Stimulated activated naive B cell treated with anti-CD40 and anti-IgM and Interleukin-4, amounts not matched to agents 10 μg/mL and 1 μg/mL and 100 μg/mL, for 72 hours (primary cell): ENCODE measurements around the gene SSMEM1.
A peak's percentile ranks its signal among the peaks of the same experiment; 100 is the strongest.
"Not testable (repeated sequence)": the region's sequence is repeated elsewhere in the genome, so short reads cannot be mapped to it uniquely, and the experiment has no call there.

Experiments
- ATAC-seq, 2 donors: fragments of 150-1000 bp; cut with Tn5 transposase; replicated peaks; 2 replicates each; pipeline ENCODE4 v1.10.0; 2021; ENCODE audit warnings: moderate library complexity in 1 of 2
- DNase-seq: peaks from one replicate; pipeline ENCODE4 v3.0.0; 2021
- H3K27ac Mint-ChIP-seq: one replicate; pipeline ENCODE4 v1.8.0; 2022; ENCODE audit warnings: mild to moderate bottlenecking, mixed read lengths
- H3K27me3 Mint-ChIP-seq, 2 donors: one replicate each; pipeline ENCODE4 v1.8.0; 2022; ENCODE audit warnings: mixed read lengths in 2 of 2
- H3K36me3 Mint-ChIP-seq, 2 donors: one replicate each; pipeline ENCODE4 v1.8.0; 2022; ENCODE audit warnings: mixed read lengths in 2 of 2, mild to moderate bottlenecking in 1 of 2
- H3K4me1 Mint-ChIP-seq, 2 donors: one replicate each; pipeline ENCODE4 v1.8.0; 2022; ENCODE audit warnings: mixed read lengths in 2 of 2, mild to moderate bottlenecking in 1 of 2
- H3K4me3 Mint-ChIP-seq, 2 donors: one replicate each; pipeline ENCODE4 v1.8.0; 2022; ENCODE audit warnings: mild to moderate bottlenecking in 2 of 2, mixed read lengths in 2 of 2, moderate library complexity in 1 of 2
- H3K9me3 Mint-ChIP-seq, 2 donors: one replicate each; pipeline ENCODE4 v1.8.0; 2022; ENCODE audit warnings: mixed read lengths in 2 of 2, mild to moderate bottlenecking in 1 of 2

Gene SSMEM1

GRCh38 chr7:130223646-130224045, 16.0 kb downstream of the SSMEM1 start:
- DNase-seq, result no peak

DNA sequence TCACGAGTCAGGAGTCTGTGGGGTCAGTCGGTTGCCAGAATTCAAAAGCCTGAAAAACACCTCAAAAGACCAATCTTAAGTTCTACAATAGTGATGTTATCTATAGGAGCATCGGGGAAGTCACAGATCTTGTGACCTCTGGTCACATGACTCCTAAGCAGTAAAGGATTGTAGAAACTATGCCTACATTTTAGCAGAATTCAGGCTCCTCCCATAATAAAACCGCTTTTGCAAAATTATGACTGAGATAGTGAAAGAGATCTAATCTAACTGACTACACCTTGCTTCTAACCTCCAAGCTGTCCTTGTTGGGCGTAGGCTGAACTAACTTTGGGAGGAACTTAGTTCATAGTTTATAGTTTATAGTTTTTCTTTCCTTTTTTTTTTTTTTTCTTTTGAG, 16.6 kb downstream of the SSMEM1 start:
- ATAC-seq (no peak), DNase-seq (no peak)
- Mint-ChIP-seq H3K4me3 (no peak overlapping the region), H3K9me3 (peaks cover 0 to 4% of the 10 kb centered on the region in 2 donors), H3K27ac (no peak overlapping the region), H3K36me3 (peaks cover 0 to 2% of the 10 kb centered on the region in 2 donors), H3K4me1 (peaks cover 0 to 17% of the 10 kb centered on the region in 2 donors), H3K27me3 (peaks cover 0 to 13% of the 10 kb centered on the region in 2 donors)

More at GRCh38 chr7:130223646-130224045, 16.0 kb downstream of the SSMEM1 start:
- peak; percentile 44 to 59 for ATAC-seq
- Mint-ChIP-seq H3K4me3 (no peak overlapping the region), H3K4me1 (peaks cover 0 to 11% of the 10 kb centered on the region in 2 donors), H3K27ac (no peak overlapping the region), H3K36me3 (peaks cover 0 to 2% of the 10 kb centered on the region in 2 donors), H3K27me3 (peaks cover 0 to 15% of the 10 kb centered on the region in 2 donors), H3K9me3 (peaks cover 0 to 4% of the 10 kb centered on the region in 2 donors)

DNA sequence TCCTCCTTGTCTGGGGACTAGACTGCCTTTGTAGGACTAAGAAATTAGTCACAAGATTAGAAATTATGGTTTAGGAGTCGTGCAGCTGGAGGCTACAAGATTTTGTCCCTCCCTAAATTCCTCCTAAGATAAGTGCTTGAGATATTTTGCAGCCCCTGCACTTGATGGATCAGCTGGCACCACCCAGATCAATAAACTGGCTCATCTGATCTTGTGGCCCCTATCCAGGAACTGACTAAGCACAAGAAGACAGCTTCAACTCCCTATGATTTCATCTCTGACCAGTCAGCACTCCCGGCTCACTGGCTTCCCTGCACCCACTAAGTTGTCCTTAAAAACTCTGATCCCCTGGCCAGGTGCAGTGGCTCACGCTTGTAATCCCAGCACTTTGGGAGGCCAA, 17.3 kb downstream of the SSMEM1 start:
- not testable (repeated sequence) for H3K36me3 Mint-ChIP-seq, H3K27me3 Mint-ChIP-seq, DNase-seq, H3K27ac Mint-ChIP-seq, ATAC-seq, H3K9me3 Mint-ChIP-seq, H3K4me3 Mint-ChIP-seq
- peaks cover 0 to 19% of the 10 kb centered on the region in 2 donors for H3K4me1 Mint-ChIP-seq

DNA sequence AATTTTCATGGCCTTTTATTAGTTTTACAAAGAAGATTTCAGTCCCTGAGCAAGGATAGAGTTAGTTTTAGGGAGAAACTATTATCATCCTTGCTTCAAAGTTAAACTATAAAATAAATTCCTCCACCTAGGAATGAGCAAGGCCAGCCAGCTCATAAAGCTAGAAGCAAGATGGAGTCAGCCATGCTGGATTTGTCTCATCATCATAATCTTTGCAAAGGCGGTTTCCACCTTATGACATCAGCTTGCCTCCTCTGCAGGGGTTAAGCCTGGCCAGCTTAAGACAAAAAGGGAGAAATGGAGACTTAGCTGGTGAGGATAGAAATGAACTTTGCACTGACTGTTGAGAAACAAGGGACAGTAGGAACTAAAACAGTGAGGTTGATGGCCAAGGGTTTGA, 18.7 kb downstream of the SSMEM1 start:
- no peak for DNase-seq
- Mint-ChIP-seq H3K4me3 (no peak overlapping the region), H3K4me1 (peaks cover 2 to 19% of the 10 kb centered on the region in 2 donors), H3K36me3 (peaks cover 0 to 2% of the 10 kb centered on the region in 2 donors), H3K27me3 (peaks cover 0 to 7% of the 10 kb centered on the region in 2 donors), H3K9me3 (peaks cover 3 to 6% of the 10 kb centered on the region in 2 donors), H3K27ac (no peak overlapping the region)
- ATAC-seq, result no peak

GRCh38 chr7:130227883-130228575, 20.4 kb downstream of the SSMEM1 start:
- no peak overlapping the region for H3K4me3 Mint-ChIP-seq
- peaks cover 7 to 20% of the 10 kb centered on the region in 2 donors for H3K27me3 Mint-ChIP-seq
- peaks cover 3 to 6% of the 10 kb centered on the region in 2 donors for H3K9me3 Mint-ChIP-seq
- peaks cover 0 to 2% of the 10 kb centered on the region in 2 donors for H3K36me3 Mint-ChIP-seq
- H3K27ac Mint-ChIP-seq, result no peak overlapping the region
- DNase-seq (no peak), ATAC-seq (no peak)
- H3K4me1 Mint-ChIP-seq, result peaks cover 2 to 19% of the 10 kb centered on the region in 2 donors

DNA sequence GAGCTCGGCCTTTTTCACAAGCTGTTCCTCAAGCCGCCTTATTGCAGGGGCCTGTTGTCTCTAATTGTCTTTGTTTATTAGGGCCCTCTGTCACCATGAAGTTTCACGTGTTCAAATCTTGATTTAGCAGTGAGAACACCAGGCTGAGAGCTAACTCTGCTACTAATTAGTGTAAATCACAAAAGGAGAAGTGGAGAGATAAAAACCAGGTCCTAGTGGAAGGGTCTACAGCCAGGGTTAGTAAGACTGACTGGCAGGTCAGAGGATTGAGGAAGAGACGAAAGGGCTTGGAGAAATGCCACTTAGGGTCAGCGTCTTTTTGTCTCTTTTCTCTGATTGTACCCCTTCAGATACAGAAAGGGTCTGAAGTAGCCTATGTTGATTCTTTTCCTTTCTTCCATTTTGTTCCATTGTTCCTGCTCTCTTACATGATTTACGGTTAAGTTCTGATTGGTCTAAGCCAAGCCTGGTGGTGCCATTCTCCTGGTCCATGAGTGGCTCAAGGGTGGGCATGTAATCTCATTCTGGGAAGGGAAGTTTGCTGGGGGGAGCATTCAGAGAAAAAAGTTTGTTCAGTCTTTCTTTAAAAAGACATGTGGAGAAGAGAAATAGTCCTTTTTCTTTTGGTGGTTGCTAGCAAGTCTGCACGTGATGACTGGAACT, 21.3 kb downstream of the SSMEM1 start:
- DNase-seq (no peak), ATAC-seq (no peak)
- peaks cover 8 to 21% of the 10 kb centered on the region in 2 donors for H3K27me3 Mint-ChIP-seq
- H3K4me1 Mint-ChIP-seq, result peaks cover 2 to 12% of the 10 kb centered on the region in 2 donors
- no peak overlapping the region for H3K27ac Mint-ChIP-seq
- H3K4me3 Mint-ChIP-seq, result no peak overlapping the region
- peaks cover 0 to 2% of the 10 kb centered on the region in 2 donors for H3K36me3 Mint-ChIP-seq
- H3K9me3 Mint-ChIP-seq, result peaks cover 2 to 3% of the 10 kb centered on the region in 2 donors

DNA sequence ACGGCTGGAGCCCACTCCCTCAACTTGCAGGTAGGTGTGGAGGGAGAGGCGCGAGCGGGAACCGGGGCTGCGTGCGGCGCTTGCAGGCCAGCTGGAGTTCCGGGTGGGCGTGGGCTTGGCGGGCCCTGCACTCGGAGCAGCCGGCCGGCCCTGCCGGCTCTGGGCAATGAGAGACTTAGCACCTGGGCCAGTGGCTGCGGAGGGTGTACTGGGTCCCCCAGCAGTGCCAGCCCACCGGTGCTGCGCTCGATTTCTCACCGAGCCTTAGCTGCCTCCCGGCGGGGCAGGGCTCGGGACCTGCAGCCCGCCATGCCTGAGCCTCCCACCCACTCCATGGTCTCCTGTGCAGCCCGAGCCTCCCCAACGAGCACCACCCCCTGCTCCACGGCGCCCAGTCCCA, 22.3 kb downstream of the SSMEM1 start:
- DNase-seq, H3K27ac Mint-ChIP-seq, H3K36me3 Mint-ChIP-seq, H3K4me1 Mint-ChIP-seq, ATAC-seq, H3K4me3 Mint-ChIP-seq, H3K9me3 Mint-ChIP-seq: not testable (repeated sequence)
- peaks cover 8 to 21% of the 10 kb centered on the region in 2 donors for H3K27me3 Mint-ChIP-seq

DNA sequence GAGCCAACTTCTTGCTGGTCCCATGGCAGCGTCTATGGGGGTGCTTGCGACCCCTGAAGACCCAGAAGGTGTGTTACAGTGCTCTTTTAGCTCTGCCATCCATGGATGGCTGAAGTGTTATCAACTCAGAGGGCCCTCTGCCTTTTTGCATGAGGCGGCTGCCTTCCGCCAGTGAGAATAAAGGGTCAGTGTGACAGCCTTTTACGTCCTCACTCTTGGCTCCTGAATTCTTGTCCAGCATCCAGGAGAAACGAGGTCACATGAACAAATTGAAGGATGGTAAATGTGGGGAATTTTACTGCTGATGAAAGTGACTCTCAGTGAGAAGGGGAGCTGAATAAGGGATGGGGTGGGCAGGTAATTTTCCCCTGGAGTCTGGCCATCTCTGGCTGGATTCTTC, 24.1 kb downstream of the SSMEM1 start:
- ATAC-seq, result no peak
- Mint-ChIP-seq H3K4me1 (peaks cover 2 to 10% of the 10 kb centered on the region in 2 donors), H3K9me3 (peaks cover 2 to 3% of the 10 kb centered on the region in 2 donors), H3K36me3 (no peaks in the 10 kb centered on the region), H3K4me3 (no peak overlapping the region), H3K27ac (peak overlapping the region; percentile 25), H3K27me3 (peaks cover 8 to 25% of the 10 kb centered on the region in 2 donors)
- DNase-seq, result no peak

DNA sequence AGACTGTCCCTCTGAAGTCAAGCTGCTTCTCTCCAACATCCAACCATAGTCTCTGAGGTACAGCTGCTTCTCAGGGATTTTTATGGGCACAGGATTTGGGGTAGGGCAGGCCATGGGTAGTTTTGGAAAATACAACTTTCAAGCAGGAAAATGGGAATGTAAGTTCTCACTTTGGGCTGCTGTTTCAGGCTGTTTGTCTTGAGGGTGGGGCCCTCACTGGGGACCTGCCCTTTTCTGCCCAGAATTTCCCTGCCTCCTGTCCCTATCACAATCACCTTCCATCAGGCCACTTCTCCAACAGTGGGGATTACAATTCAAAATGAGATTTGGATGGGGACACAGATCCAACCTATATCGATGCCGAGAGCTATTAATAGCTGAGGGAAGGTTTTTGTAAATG, 24.5 kb downstream of the SSMEM1 start:
- H3K4me1 Mint-ChIP-seq, result peaks cover 2 to 10% of the 10 kb centered on the region in 2 donors
- peaks cover 2 to 3% of the 10 kb centered on the region in 2 donors for H3K9me3 Mint-ChIP-seq
- peaks cover 8 to 29% of the 10 kb centered on the region in 2 donors for H3K27me3 Mint-ChIP-seq
- peak overlapping the region; percentile 25 for H3K27ac Mint-ChIP-seq
- H3K36me3 Mint-ChIP-seq, result no peaks in the 10 kb centered on the region
- no peak overlapping the region for H3K4me3 Mint-ChIP-seq
- ATAC-seq, result no peak
- DNase-seq, result no peak

GRCh38 chr7:130234078-130234477, 26.4 kb downstream of the SSMEM1 start:
- H3K27ac Mint-ChIP-seq, result no peak overlapping the region

DNA sequence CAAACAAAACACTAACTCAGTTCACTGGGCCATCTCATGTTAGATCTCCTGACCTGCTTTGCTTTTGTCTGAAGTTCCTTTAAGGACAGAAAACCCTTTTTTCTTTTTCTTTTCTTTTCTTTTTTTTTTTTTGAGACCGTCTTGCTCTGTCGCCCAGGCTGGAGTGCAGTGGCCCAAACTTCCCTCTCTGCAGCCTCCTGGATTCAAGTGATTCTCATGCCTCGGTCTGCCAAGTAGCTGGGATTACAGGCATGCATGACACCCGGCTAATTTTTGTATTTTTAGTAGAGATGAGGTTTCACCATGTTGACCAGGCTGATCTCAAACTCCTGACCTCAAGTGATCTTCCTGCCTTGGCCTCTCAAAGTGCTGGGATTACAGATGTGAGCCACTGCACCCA, 28.7 kb downstream of the SSMEM1 start:
- H3K9me3 Mint-ChIP-seq, H3K36me3 Mint-ChIP-seq, H3K27ac Mint-ChIP-seq, H3K4me3 Mint-ChIP-seq, ATAC-seq, DNase-seq, H3K4me1 Mint-ChIP-seq: not testable (repeated sequence)
- H3K27me3 Mint-ChIP-seq, result peaks cover 8 to 25% of the 10 kb centered on the region in 2 donors

More at GRCh38 chr7:130234078-130234477, 26.4 kb downstream of the SSMEM1 start:
- DNase-seq (no peak), ATAC-seq (no peak)
- Mint-ChIP-seq H3K4me3 (no peak overlapping the region), H3K4me1 (peaks cover 2 to 3% of the 10 kb centered on the region in 2 donors), H3K36me3 (no peaks in the 10 kb centered on the region), H3K9me3 (peaks cover 2 to 3% of the 10 kb centered on the region in 2 donors), H3K27me3 (peaks cover 8 to 31% of the 10 kb centered on the region in 2 donors)

DNA sequence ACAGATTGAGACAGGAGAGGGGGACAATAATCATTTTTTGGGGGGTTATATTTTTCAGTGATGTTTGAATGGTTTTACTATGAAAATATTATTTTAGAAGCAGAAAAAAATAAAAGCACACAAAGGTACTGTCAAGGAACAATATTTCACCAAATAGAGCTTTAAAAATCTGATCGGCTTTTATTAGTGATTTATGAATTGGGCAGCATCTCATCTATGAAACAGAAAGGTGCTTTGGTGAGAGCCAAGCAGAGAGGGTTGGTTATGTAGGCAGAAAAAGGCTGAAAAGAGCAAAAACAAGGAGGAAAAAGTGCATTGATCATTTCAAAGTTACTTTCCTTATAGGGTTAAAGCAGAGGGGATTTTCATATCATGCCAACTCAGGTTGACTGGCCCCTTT, 32.6 kb downstream of the SSMEM1 start:
- H3K4me1 Mint-ChIP-seq, result peaks cover 0 to 5% of the 10 kb centered on the region in 2 donors
- no peak for DNase-seq
- peaks cover 0 to 3% of the 10 kb centered on the region in 2 donors for H3K9me3 Mint-ChIP-seq
- H3K27ac Mint-ChIP-seq, result no peak overlapping the region
- peaks cover 8 to 11% of the 10 kb centered on the region in 2 donors for H3K27me3 Mint-ChIP-seq
- H3K4me3 Mint-ChIP-seq, result no peak overlapping the region
- ATAC-seq, result no peak
- no peaks in the 10 kb centered on the region for H3K36me3 Mint-ChIP-seq

- Mint-ChIP-seq H3K4me1 (peaks cover 0 to 5% of the 10 kb centered on the region in 2 donors), H3K9me3 (peaks cover 4 to 6% of the 10 kb centered on the region in 2 donors), H3K36me3 (no peaks in the 10 kb centered on the region), H3K4me3 (no peak overlapping the region), H3K27ac (no peak overlapping the region), H3K27me3 (peaks cover under 1 to 8% of the 10 kb centered on the region in 2 donors)
- DNase-seq (peak; percentile 19), ATAC-seq (peak; percentile 69 to 75)
Observed at GRCh38 chr7:130242198-130243014, 34.7 kb downstream of the SSMEM1 start.

DNA sequence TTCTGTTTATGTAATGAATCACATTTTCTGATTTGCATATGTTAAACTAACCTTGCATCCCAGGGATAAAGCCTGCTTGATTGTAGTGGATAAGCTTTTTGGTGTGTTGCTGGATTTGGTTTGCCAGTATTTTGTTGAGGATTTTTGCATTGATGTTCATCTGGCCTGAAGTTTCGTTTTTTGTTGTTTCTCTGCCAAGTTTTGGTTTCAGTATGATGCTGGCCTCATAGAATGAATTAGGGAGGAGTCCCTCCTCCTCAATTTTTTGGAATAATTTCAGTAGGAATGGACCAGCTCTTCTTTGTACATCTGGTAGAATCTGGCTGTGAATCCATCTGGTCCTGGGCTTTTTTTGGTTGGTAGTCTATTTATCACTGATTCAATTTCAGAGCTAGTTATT, 35.8 kb downstream of the SSMEM1 start:
- not testable (repeated sequence) for H3K9me3 Mint-ChIP-seq, ATAC-seq, H3K4me1 Mint-ChIP-seq, H3K36me3 Mint-ChIP-seq, H3K4me3 Mint-ChIP-seq, DNase-seq, H3K27me3 Mint-ChIP-seq, H3K27ac Mint-ChIP-seq
